ENCODE measurements around the gene CACHD1. TPM values are rescaled to one million over a fixed set of nuclear protein-coding genes. Genes with fewer than 3 reads are reported as not detected.

CACHD1 gene
- total RNA-seq, 4 donors from 2014 or later = 6.9 to 14.7 (median 11.6) TPM

- H3K36me3 ChIP-seq = no peaks in the 10 kb centered on the region
- no peaks in the 10 kb centered on the region for H3K9me3 ChIP-seq
- TF ChIP-seq POLR2A (IDR thresholded peaks at IDR 0.05) = no peak
- no peak for TF ChIP-seq CTCF (IDR thresholded peaks at IDR 0.05)
- no peak for TF ChIP-seq POLR2AphosphoS5 (IDR thresholded peaks at IDR 0.05)
- no peak for TF ChIP-seq EP300 (IDR thresholded peaks at IDR 0.05)
- H3K27me3 ChIP-seq = no peaks in the 10 kb centered on the region
- peak overlapping the region; percentile 65 for H3K27ac ChIP-seq
- H3K4me3 ChIP-seq = no peak overlapping the region
- peaks cover 36% of the 10 kb centered on the region for H3K4me1 ChIP-seq
- WGBS = 26% methylated on average over 3 of the region's 3 CpGs
- DNase-seq (ENCODE audit: low spot score in 2 of 2) = no peak
These were observed 56.4 kb downstream of the CACHD1 start for GRCh38 chr1:64526312-64526711.

GRCh38 chr1:64527165-64527564, 57.2 kb downstream of the CACHD1 start:
- Histone ChIP-seq H3K4me1 (peaks cover 36% of the 10 kb centered on the region), H3K4me3 (no peak overlapping the region), H3K27ac (peak overlapping the region; percentile 65), H3K9me3 (no peaks in the 10 kb centered on the region), H3K27me3 (no peaks in the 10 kb centered on the region), H3K36me3 (no peaks in the 10 kb centered on the region)
- WGBS = 89% methylated on average over 10 of the region's 10 CpGs
- no peak for TF ChIP-seq CTCF (IDR thresholded peaks at IDR 0.05)
- no peak for TF ChIP-seq POLR2AphosphoS5 (IDR thresholded peaks at IDR 0.05)
- TF ChIP-seq POLR2A (IDR thresholded peaks at IDR 0.05) = no peak
- TF ChIP-seq EP300 (IDR thresholded peaks at IDR 0.05) = no peak
- no peak for DNase-seq (ENCODE audit: low spot score in 2 of 2)

GRCh38 chr1:64527786-64528185, 57.9 kb downstream of the CACHD1 start:
- no peaks in the 10 kb centered on the region for H3K36me3 ChIP-seq
- TF ChIP-seq CTCF (IDR thresholded peaks at IDR 0.05) = no peak
- no peak for TF ChIP-seq EP300 (IDR thresholded peaks at IDR 0.05)
- TF ChIP-seq POLR2A (IDR thresholded peaks at IDR 0.05) = no peak
- TF ChIP-seq POLR2AphosphoS5 (IDR thresholded peaks at IDR 0.05) = no peak
- no peaks in the 10 kb centered on the region for H3K9me3 ChIP-seq
- H3K4me3 ChIP-seq = no peak overlapping the region
- peak overlapping the region; percentile 24 for H3K27ac ChIP-seq
- no peak for DNase-seq (ENCODE audit: low spot score in 2 of 2)
- H3K27me3 ChIP-seq = no peaks in the 10 kb centered on the region
- H3K4me1 ChIP-seq = peaks cover 36% of the 10 kb centered on the region

GRCh38 chr1:64530969-64531692, 61.2 kb downstream of the CACHD1 start:
- H3K27ac ChIP-seq = no peak overlapping the region
- no peak for DNase-seq (ENCODE audit: low spot score in 2 of 2)
- no peaks in the 10 kb centered on the region for H3K9me3 ChIP-seq
- peaks cover 17% of the 10 kb centered on the region for H3K4me1 ChIP-seq
- TF ChIP-seq CTCF (IDR thresholded peaks at IDR 0.05) (no peak), EP300 (IDR thresholded peaks at IDR 0.05) (no peak), POLR2A (IDR thresholded peaks at IDR 0.05) (no peak), POLR2AphosphoS5 (IDR thresholded peaks at IDR 0.05) (no peak)
- H3K4me3 ChIP-seq = no peak overlapping the region
- H3K27me3 ChIP-seq = no peaks in the 10 kb centered on the region
- H3K36me3 ChIP-seq = no peaks in the 10 kb centered on the region

- Histone ChIP-seq H3K4me3 (no peak overlapping the region), H3K36me3 (no peaks in the 10 kb centered on the region), H3K9me3 (no peaks in the 10 kb centered on the region), H3K27me3 (no peaks in the 10 kb centered on the region), H3K4me1 (peaks cover 2% of the 10 kb centered on the region), H3K27ac (no peak overlapping the region)
- no peak for TF ChIP-seq EP300 (IDR thresholded peaks at IDR 0.05)
- no peak for TF ChIP-seq CTCF (IDR thresholded peaks at IDR 0.05)
- TF ChIP-seq POLR2A (IDR thresholded peaks at IDR 0.05) = no peak
- no peak for TF ChIP-seq POLR2AphosphoS5 (IDR thresholded peaks at IDR 0.05)
- DNase-seq (ENCODE audit: low spot score in 2 of 2) = no peak
- WGBS = 83% methylated on average over 2 of the region's 2 CpGs
These were observed 62.7 kb downstream of the CACHD1 start for GRCh38 chr1:64532646-64533045.
